ENCODE results near the gene PTPDC1. TPM values are rescaled to one million over a fixed set of nuclear protein-coding genes. Genes with fewer than 3 reads are reported as not detected.

Gene PTPDC1
- total and polyA plus RNA-seq, 9 of the 15 experiments (the other 6 are each of a cell fraction or from before 2014, with no cell fraction given), result 1.1 to 8.1 (median 5.7) TPM

DNA sequence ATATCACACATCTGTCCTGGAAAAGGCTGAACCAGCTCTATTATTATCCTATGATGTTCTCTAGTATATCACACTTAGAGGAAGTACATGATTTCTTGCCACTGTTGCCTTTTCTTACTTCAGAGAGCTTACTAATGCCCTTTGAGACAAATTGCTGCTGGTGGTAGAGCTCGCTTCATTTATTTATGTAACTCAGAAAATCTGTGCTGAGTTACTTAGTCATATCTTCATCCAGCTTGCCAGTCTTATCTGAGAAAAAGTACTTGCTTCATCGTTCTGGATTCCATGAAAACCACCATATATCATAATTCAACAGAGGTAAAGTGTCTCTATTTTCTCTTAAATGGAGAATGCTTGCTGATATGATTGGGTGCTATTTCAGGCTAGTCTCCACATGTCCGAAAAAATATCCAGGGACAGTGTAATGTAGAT, 26.6 kb downstream of the PTPDC1 start (continued):
- TF ChIP-seq, protein P1, sequence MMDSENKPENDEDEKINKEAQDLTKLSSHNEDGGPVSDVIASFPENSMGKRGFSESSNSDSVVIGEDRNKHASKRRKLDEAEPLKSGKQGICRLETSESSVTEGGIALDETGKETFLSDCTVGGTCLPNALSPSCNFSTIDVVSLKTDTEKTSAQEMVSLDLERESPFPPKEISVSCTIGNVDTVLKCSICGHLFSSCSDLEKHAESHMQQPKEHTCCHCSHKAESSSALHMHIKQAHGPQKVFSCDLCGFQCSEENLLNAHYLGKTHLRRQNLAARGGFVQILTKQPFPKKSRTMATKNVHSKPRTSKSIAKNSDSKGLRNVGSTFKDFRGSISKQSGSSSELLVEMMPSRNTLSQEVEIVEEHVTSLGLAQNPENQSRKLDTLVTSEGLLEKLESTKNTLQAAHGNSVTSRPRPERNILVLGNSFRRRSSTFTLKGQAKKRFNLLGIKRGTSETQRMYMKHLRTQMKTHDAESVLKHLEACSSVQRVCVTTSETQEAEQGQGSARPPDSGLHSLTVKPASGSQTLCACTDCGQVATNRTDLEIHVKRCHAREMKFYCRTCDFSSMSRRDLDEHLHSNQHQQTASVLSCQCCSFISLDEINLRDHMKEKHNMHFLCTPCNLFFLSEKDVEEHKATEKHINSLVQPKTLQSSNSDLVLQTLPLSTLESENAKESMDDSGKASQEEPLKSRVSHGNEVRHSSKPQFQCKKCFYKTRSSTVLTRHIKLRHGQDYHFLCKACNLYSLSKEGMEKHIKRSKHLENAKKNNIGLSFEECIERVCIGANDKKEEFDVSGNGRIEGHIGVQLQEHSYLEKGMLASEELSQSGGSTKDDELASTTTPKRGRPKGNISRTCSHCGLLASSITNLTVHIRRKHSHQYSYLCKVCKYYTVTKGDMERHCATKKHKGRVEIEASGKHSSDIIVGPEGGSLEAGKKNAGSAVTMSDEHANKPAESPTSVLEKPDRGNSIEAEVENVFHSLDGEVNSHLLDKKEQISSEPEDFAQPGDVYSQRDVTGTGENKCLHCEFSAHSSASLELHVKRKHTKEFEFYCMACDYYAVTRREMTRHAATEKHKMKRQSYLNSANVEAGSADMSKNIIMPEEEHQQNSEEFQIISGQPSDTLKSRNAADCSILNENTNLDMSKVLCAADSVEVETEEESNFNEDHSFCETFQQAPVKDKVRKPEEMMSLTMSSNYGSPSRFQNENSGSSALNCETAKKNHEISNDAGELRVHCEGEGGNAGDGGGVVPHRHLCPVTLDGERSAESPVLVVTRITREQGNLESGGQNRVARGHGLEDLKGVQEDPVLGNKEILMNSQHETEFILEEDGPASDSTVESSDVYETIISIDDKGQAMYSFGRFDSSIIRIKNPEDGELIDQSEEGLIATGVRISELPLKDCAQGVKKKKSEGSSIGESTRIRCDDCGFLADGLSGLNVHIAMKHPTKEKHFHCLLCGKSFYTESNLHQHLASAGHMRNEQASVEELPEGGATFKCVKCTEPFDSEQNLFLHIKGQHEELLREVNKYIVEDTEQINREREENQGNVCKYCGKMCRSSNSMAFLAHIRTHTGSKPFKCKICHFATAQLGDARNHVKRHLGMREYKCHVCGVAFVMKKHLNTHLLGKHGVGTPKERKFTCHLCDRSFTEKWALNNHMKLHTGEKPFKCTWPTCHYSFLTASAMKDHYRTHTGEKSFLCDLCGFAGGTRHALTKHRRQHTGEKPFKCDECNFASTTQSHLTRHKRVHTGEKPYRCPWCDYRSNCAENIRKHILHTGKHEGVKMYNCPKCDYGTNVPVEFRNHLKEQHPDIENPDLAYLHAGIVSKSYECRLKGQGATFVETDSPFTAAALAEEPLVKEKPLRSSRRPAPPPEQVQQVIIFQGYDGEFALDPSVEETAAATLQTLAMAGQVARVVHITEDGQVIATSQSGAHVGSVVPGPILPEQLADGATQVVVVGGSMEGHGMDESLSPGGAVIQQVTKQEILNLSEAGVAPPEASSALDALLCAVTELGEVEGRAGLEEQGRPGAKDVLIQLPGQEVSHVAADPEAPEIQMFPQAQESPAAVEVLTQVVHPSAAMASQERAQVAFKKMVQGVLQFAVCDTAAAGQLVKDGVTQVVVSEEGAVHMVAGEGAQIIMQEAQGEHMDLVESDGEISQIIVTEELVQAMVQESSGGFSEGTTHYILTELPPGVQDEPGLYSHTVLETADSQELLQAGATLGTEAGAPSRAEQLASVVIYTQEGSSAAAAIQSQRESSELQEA (IDR thresholded peaks at IDR 0.05; ENCODE audit: low read depth), result no peak
- no peak for TF ChIP-seq RBM25 (IDR thresholded peaks at IDR 0.05; ENCODE audit: low read depth, low read length, severe bottlenecking)
- TF ChIP-seq, protein P2, sequence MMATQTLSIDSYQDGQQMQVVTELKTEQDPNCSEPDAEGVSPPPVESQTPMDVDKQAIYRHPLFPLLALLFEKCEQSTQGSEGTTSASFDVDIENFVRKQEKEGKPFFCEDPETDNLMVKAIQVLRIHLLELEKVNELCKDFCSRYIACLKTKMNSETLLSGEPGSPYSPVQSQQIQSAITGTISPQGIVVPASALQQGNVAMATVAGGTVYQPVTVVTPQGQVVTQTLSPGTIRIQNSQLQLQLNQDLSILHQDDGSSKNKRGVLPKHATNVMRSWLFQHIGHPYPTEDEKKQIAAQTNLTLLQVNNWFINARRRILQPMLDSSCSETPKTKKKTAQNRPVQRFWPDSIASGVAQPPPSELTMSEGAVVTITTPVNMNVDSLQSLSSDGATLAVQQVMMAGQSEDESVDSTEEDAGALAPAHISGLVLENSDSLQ (IDR thresholded peaks at IDR 0.05), result peak; percentile 79
- peak; percentile 98 for TF ChIP-seq STAT5A (IDR thresholded peaks at IDR 0.05; ENCODE audit: borderline replicate concordance, low read length)
- peak; percentile 60 for TF ChIP-seq TAF9B (IDR thresholded peaks at IDR 0.05; ENCODE audit: partially characterized antibody)
- no peak for TF ChIP-seq RNF2 (IDR thresholded peaks at IDR 0.05)
- peak in 1 of 2 experiments; percentile 89; a peak in 1 of 4 replicates for TF ChIP-seq ARNT (IDR thresholded peaks at IDR 0.05)
- TF ChIP-seq NCOA4 (IDR thresholded peaks at IDR 0.05; ENCODE audit: partially characterized antibody), result no peak
- no peak for TF ChIP-seq ZNF175 (CRISPR knock-in tag; IDR thresholded peaks at IDR 0.05; ENCODE audit: low read depth)
- TF ChIP-seq NR1H2 (CRISPR knock-in tag; IDR thresholded peaks at IDR 0.05), result no peak
- peak; percentile 61 for TF ChIP-seq GATA2 (CRISPR knock-in tag; IDR thresholded peaks at IDR 0.05)
- no peak for TF ChIP-seq CCAR2 (IDR thresholded peaks at IDR 0.05; ENCODE audit: low read depth, low read length)
- no peak for TF ChIP-seq HNRNPLL (IDR thresholded peaks at IDR 0.05; ENCODE audit: low read depth, low read length, poor library complexity, severe bottlenecking)
- TF ChIP-seq, protein P3, sequence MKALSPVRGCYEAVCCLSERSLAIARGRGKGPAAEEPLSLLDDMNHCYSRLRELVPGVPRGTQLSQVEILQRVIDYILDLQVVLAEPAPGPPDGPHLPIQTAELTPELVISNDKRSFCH (CRISPR knock-in tag; IDR thresholded peaks at IDR 0.05), result no peak
- TF ChIP-seq, protein P3 (tag; IDR thresholded peaks at IDR 0.05), result peak; percentile 32; the same call in 1 of the 2 replicates
- TF ChIP-seq, protein P4, sequence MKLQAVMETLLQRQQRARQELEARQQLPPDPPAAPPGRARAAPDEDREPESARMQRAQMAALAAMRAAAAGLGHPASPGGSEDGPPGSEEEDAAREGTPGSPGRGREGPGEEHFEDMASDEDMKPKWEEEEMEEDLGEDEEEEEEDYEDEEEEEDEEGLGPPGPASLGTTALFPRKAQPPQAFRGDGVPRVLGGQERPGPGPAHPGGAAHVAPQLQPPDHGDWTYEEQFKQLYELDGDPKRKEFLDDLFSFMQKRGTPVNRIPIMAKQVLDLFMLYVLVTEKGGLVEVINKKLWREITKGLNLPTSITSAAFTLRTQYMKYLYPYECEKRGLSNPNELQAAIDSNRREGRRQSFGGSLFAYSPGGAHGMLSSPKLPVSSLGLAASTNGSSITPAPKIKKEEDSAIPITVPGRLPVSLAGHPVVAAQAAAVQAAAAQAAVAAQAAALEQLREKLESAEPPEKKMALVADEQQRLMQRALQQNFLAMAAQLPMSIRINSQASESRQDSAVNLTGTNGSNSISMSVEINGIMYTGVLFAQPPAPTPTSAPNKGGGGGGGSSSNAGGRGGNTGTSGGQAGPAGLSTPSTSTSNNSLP (IDR thresholded peaks at IDR 0.05; ENCODE audit: borderline replicate concordance, low read depth, low read length), result peak; percentile 93; the same call in 1 of the 2 replicates
- TF ChIP-seq POLR2AphosphoS5 (IDR thresholded peaks at IDR 0.05; ENCODE audit: control insufficient read depth, insufficient read depth, low read depth, low read length), result peak; percentile 75
- 0 out of 2 replicates have a peak, but pooled peaks have one; percentile 36 for TF ChIP-seq MBD2 (IDR thresholded peaks at IDR 0.05; ENCODE audit: borderline replicate concordance, low read depth)

All from K562 (cell line).